ENCODE results near the gene DTD1.

Gene DTD1

GRCh38 chr20:18666803-18667415 lies 79.1 kb downstream of the DTD1 start:
- peak; percentile 65 to 90 for DNase-seq

GRCh38 chr20:18669241-18670019 lies 81.6 kb downstream of the DTD1 start:
- DNase-seq, result no peak

- no peak for DNase-seq
Measured at GRCh38 chr20:18671203-18671710, 83.4 kb downstream of the DTD1 start.

GRCh38 chr20:18672834-18673233 lies 85.0 kb downstream of the DTD1 start:
- no peak for DNase-seq

- no peak for DNase-seq
Measured at GRCh38 chr20:18676396-18676795, 88.5 kb downstream of the DTD1 start.

- DNase-seq, result no peak
Measured at GRCh38 chr20:18677126-18677525, 89.3 kb downstream of the DTD1 start.

GRCh38 chr20:18678549-18679419 lies 90.9 kb downstream of the DTD1 start:
- no peak for DNase-seq

- DNase-seq, result no peak
Measured at GRCh38 chr20:18683839-18684238, 96.0 kb downstream of the DTD1 start.

GRCh38 chr20:18684775-18685174 lies 96.9 kb downstream of the DTD1 start:
- no peak for DNase-seq

- DNase-seq, result no peak
Measured at GRCh38 chr20:18685406-18685805, 97.6 kb downstream of the DTD1 start.

GRCh38 chr20:18686696-18687095 lies 98.8 kb downstream of the DTD1 start:
- DNase-seq, result no peak

- DNase-seq, result no peak
Measured at GRCh38 chr20:18688676-18689075, 100.8 kb downstream of the DTD1 start.

- DNase-seq, result no peak
Measured at GRCh38 chr20:18689557-18689956, 101.7 kb downstream of the DTD1 start.

GRCh38 chr20:18692447-18692846 lies 104.6 kb downstream of the DTD1 start:
- no peak for DNase-seq

GRCh38 chr20:18694071-18694470 lies 106.2 kb downstream of the DTD1 start:
- no peak for DNase-seq

GRCh38 chr20:18695175-18695574 lies 107.3 kb downstream of the DTD1 start:
- no peak for DNase-seq

GRCh38 chr20:18698735-18699380 lies 111.0 kb downstream of the DTD1 start:
- DNase-seq, result no peak

- no peak for DNase-seq
Measured at GRCh38 chr20:18701969-18702368, 114.1 kb downstream of the DTD1 start.

- DNase-seq, result no peak
Measured at GRCh38 chr20:18702736-18703135, 114.9 kb downstream of the DTD1 start.

- DNase-seq, result no peak
Measured at GRCh38 chr20:18705490-18705889, 117.6 kb downstream of the DTD1 start.

- no peak for DNase-seq
Measured at GRCh38 chr20:18705910-18706309, 118.1 kb downstream of the DTD1 start.

GRCh38 chr20:18712131-18712530 lies 124.3 kb downstream of the DTD1 start:
- DNase-seq, result no peak

- DNase-seq, result no peak
Measured at GRCh38 chr20:18712882-18713281, 125.0 kb downstream of the DTD1 start.

All from NCI-H187 (cell line).